Neural cell (in vitro differentiated cells): ENCODE data around the gene FAM83F.

ENCODE experiments used
- CTCF ChIP-seq: fragments of 450-650 bp; IDR thresholded peaks from 2 replicates; pipeline ENCODE4 v1.5.1; 2014; ENCODE audit warnings: antibody characterized with exemption, mild to moderate bottlenecking, moderate library complexity; ENCODE audit not compliant: poor library complexity, severe bottlenecking
- EP300 ChIP-seq: fragments of 450-650 bp; conservative IDR thresholded peaks from 2 replicates; pipeline ENCODE4 v1.6.1; 2014; ENCODE audit warnings: antibody characterized with exemption, mild to moderate bottlenecking, moderate library complexity; ENCODE audit not compliant: poor library complexity, severe bottlenecking
- MXI1 ChIP-seq: fragments of 450-650 bp; conservative IDR thresholded peaks from 2 replicates; pipeline ENCODE4 v1.6.1; 2014; ENCODE audit warnings: antibody characterized with exemption, mild to moderate bottlenecking; ENCODE audit not compliant: poor library complexity, severe bottlenecking
- RAD21 ChIP-seq: fragments of 450-650 bp; conservative IDR thresholded peaks from 2 replicates; pipeline ENCODE4 v1.6.1; 2014; ENCODE audit warnings: antibody characterized with exemption, mild to moderate bottlenecking, moderate library complexity
- SMC3 ChIP-seq: fragments of 450-650 bp; conservative IDR thresholded peaks from 2 replicates; pipeline ENCODE4 v1.6.1; 2014; ENCODE audit warnings: antibody characterized with exemption, mild to moderate bottlenecking, moderate library complexity; ENCODE audit not compliant: poor library complexity

DNA sequence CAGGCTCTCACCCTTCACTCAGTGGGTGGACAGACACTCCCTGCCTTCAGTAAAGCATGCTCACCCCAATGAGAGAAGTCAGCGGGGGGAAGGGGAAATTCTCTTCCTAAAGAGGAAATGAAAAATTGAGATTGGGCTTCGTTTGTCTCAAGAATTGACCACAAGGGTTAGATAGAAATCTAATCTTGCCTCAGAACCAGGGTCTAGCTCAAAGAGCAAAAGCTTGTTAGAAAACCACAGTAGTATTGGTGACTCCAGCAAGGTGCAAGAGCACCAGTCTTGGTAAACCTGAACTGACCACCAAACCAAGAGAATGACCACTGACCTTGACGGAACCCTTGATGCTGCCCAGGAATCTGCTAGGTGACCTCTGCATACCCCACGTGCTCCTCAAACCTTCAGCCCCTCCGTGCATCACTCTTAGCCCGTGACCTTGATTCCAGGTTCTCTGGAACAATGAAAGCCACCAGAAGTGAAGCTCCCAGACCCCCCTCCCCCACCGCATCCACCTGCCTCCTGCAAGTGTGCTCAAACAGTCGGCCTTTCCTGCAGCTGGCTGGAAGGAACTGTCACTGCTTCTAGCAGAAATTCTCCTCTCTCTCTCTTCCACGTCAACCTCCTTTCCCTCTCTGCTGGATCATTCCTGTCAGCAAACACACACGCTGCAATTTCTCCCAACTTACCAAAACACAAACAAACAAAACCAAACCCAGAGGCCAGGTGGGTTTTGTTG is 37.7 kb upstream of the FAM83F start:
- no peak for TF ChIP-seq MXI1
- TF ChIP-seq EP300: no peak
- TF ChIP-seq CTCF: no peak
- TF ChIP-seq RAD21: no peak
- no peak for TF ChIP-seq SMC3
